Amniotic epithelial cell (primary cell): ENCODE measurements around the gene PAGR1.
"Not testable (repeated sequence)": the region's sequence is repeated elsewhere in the genome, so short reads cannot be mapped to it uniquely, and the experiment has no call there.

ENCODE experiments used
- DNase-seq: peaks from one replicate; pipeline ENCODE4 v3.0.0-alpha.2; 2010; ENCODE audit warnings: low read depth

PAGR1 gene

GRCh38 chr16:29864205-29864604 is 48.3 kb downstream of the PAGR1 start:
- DNase-seq: peak; percentile 21

DNA sequence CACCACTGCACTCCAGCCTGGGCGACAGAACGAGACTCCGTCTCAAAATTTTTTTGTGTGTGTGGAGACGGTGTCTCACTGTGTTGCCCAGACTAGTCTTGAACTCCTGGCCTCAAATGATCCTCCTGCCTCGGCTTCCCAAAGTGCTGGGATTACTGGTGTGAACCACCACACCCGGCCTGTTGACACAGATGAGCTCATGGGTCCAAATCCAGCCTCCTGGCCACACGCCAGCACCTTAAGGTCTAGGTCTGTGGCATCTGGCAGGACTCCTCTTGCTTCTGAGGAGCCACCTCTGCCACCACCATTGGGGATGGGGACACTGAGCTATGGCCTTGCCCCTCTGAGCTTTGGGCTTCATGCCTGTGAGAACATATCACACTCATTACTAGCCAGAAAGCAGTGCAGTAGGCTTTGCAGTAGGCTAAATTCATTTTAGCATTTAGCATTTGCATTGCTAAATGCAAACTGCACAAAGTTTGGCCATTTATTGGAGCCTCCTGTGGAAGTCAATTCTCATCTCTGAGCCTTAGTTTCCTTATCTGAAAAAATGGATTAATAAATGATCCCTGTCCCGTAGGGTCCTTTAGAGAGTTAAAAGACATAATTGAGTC is 52.6 kb downstream of the PAGR1 start:
- DNase-seq: no peak

DNA sequence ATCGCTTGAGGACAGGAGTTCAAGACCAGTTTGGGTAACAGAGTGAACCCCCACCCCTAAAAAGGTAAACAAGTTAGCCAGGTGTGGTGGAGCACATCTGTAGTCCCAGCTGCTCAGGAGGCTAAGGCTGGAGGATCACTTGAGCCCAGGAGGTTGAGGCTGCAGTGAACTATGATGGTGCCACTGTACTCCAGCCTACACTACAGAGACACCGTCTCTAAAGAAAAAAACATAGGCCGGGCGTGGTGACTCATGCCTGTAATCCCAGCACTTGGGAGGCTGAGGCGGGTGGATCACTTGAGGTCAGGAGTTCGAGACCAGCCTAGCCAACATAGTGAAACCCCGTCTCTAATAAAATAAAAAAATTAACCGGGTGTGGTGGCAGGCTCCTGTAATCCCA is 53.1 kb downstream of the PAGR1 start:
- DNase-seq: not testable (repeated sequence)
